DND-41 (cell line): Measurements from ENCODE around the gene MED23.

Experiments
- ATAC-seq: fragments of 200-7000 bp; cut with Tn5 transposase; 3 replicates; pipeline ENCODE4 v1.9.1; 2021; ENCODE audit warnings: low read depth; ENCODE audit not compliant: insufficient read depth
- DNase-seq: peaks from one replicate; pipeline ENCODE4 v3.0.0-alpha.2; 2020
- H2AFZ ChIP-seq: 2 replicates; pipeline ENCODE4 v1.6.0; 2012; ENCODE audit warnings: low read depth, low read length
- H3K27ac ChIP-seq: 2 replicates; pipeline ENCODE4 v1.5.1; 2012; ENCODE audit warnings: low read length, inconsistent platforms
- H3K27me3 ChIP-seq: fragments of 200-600 bp; sonication (generic); 2 replicates; pipeline ENCODE4 v1.6.0; 2012; ENCODE audit warnings: low read length, mild to moderate bottlenecking, inconsistent platforms; ENCODE audit not compliant: insufficient read depth, poor library complexity
- H3K36me3 ChIP-seq: 2 replicates; pipeline ENCODE4 v1.5.1; 2012; ENCODE audit warnings: low read length, inconsistent platforms; ENCODE audit not compliant: insufficient read depth
- H3K4me1 ChIP-seq: 2 replicates; pipeline ENCODE4 v1.5.1; 2012; ENCODE audit warnings: mild to moderate bottlenecking, low read length; ENCODE audit not compliant: insufficient read depth
- H3K4me2 ChIP-seq: 2 replicates; pipeline ENCODE4 v1.6.0; 2012; ENCODE audit warnings: mild to moderate bottlenecking, moderate library complexity, low read length, inconsistent platforms; ENCODE audit not compliant: insufficient read depth
- H3K4me3 ChIP-seq, 2 experiments: fragments of 200-600 bp in 1 of 2; shearing (Covaris generic) in 1 of 2; 2 replicates each; pipeline ENCODE4 v1.5.1; 2012 to 2016; ENCODE audit warnings: inconsistent platforms in 2 of 2, low read length in 2 of 2, mild to moderate bottlenecking in 2 of 2, low read depth in 1 of 2, moderate library complexity in 1 of 2
- H3K79me2 ChIP-seq: 2 replicates; pipeline ENCODE4 v1.6.0; 2012; ENCODE audit warnings: low read length, inconsistent platforms; ENCODE audit not compliant: insufficient read depth
- H3K9ac ChIP-seq: 2 replicates; pipeline ENCODE4 v1.6.0; 2012; ENCODE audit warnings: low read depth, mild to moderate bottlenecking, inconsistent platforms, low read length, moderate library complexity
- H3K9me3 ChIP-seq: 2 replicates; pipeline ENCODE4 v1.5.1; 2012; ENCODE audit warnings: low read length, moderate library complexity, mild to moderate bottlenecking, inconsistent platforms; ENCODE audit not compliant: insufficient read depth, severe bottlenecking
- H4K20me1 ChIP-seq: 2 replicates; pipeline ENCODE4 v1.6.0; 2012; ENCODE audit warnings: low read length; ENCODE audit not compliant: insufficient read depth
- CTCF ChIP-seq: IDR thresholded peaks from 2 replicates; pipeline ENCODE4 v1.5.1; 2012; ENCODE audit warnings: borderline replicate concordance, low read length, moderate library complexity, mild to moderate bottlenecking; ENCODE audit not compliant: poor library complexity, severe bottlenecking; ENCODE audit errors: extremely low read depth
- EZH2 ChIP-seq: IDR thresholded peaks from 3 replicates; pipeline ENCODE4 v1.6.1; 2012; ENCODE audit warnings: borderline replicate concordance, low read depth, mild to moderate bottlenecking, moderate library complexity, low read length, inconsistent platforms; ENCODE audit not compliant: severe bottlenecking

The MED23 gene

GRCh38 chr6:131669891-131670290 is 41.8 kb upstream of the MED23 start:
- ATAC-seq, result no peak

GRCh38 chr6:131663578-131664165 is 35.6 kb upstream of the MED23 start:
- Histone ChIP-seq H3K4me1 (no peaks in the 10 kb centered on the region), H2AFZ (no peak overlapping the region), H3K9me3 (no peaks in the 10 kb centered on the region), H3K79me2 (no peaks in the 10 kb centered on the region), H3K4me3 (no peak overlapping the region), H3K27ac (no peak overlapping the region), H3K27me3 (no peaks in the 10 kb centered on the region), H3K36me3 (no peaks in the 10 kb centered on the region), H3K9ac (no peak overlapping the region), H3K4me2 (no peak overlapping the region), H4K20me1 (no peaks in the 10 kb centered on the region)
- no peak for TF ChIP-seq EZH2
- no peak for TF ChIP-seq CTCF
- no peak for DNase-seq
- ATAC-seq, result no peak

More at GRCh38 chr6:131669891-131670290, 41.8 kb upstream of the MED23 start:
- H3K9me3 ChIP-seq, result no peaks in the 10 kb centered on the region
- H3K36me3 ChIP-seq, result no peaks in the 10 kb centered on the region
- no peak for DNase-seq
- no peaks in the 10 kb centered on the region for H4K20me1 ChIP-seq
- no peak overlapping the region for H3K4me2 ChIP-seq
- no peak overlapping the region for H3K4me3 ChIP-seq
- no peak overlapping the region for H2AFZ ChIP-seq
- no peak overlapping the region for H3K9ac ChIP-seq
- no peaks in the 10 kb centered on the region for H3K4me1 ChIP-seq
- H3K79me2 ChIP-seq, result no peaks in the 10 kb centered on the region
- H3K27me3 ChIP-seq, result no peaks in the 10 kb centered on the region
- no peak for TF ChIP-seq CTCF
- TF ChIP-seq EZH2, result no peak
- H3K27ac ChIP-seq, result no peak overlapping the region

- no peaks in the 10 kb centered on the region for H3K27me3 ChIP-seq
- H3K36me3 ChIP-seq, result no peaks in the 10 kb centered on the region
- H3K79me2 ChIP-seq, result no peaks in the 10 kb centered on the region
- no peak overlapping the region for H3K27ac ChIP-seq
- H3K9me3 ChIP-seq, result no peaks in the 10 kb centered on the region
- H2AFZ ChIP-seq, result no peak overlapping the region
- ATAC-seq (no peak), DNase-seq (no peak)
- H3K4me1 ChIP-seq, result no peaks in the 10 kb centered on the region
- no peak overlapping the region for H3K4me3 ChIP-seq
- no peak overlapping the region for H3K9ac ChIP-seq
- H3K4me2 ChIP-seq, result no peak overlapping the region
- H4K20me1 ChIP-seq, result no peaks in the 10 kb centered on the region
- TF ChIP-seq CTCF, result no peak
Measured at GRCh38 chr6:131660195-131660594, 32.2 kb upstream of the MED23 start.

- no peak overlapping the region for H2AFZ ChIP-seq
- no peaks in the 10 kb centered on the region for H3K79me2 ChIP-seq
- no peaks in the 10 kb centered on the region for H3K36me3 ChIP-seq
- no peak overlapping the region for H3K4me3 ChIP-seq
- no peaks in the 10 kb centered on the region for H3K4me1 ChIP-seq
- H3K4me2 ChIP-seq, result no peak overlapping the region
- ATAC-seq (no peak), DNase-seq (no peak)
- TF ChIP-seq CTCF (no peak), EZH2 (no peak)
- no peaks in the 10 kb centered on the region for H4K20me1 ChIP-seq
- no peaks in the 10 kb centered on the region for H3K27me3 ChIP-seq
- H3K9me3 ChIP-seq, result no peaks in the 10 kb centered on the region
- H3K27ac ChIP-seq, result no peak overlapping the region
- H3K9ac ChIP-seq, result no peak overlapping the region
Measured at GRCh38 chr6:131658287-131658686, 30.2 kb upstream of the MED23 start.
